ENCODE results near the gene ROBO1. TPM values are rescaled to one million over a fixed set of nuclear protein-coding genes. Genes with fewer than 3 reads are reported as not detected.

The ROBO1 gene
- total RNA-seq, 2 donors from 2014 or later, result 7.6 to 19.7 TPM

DNA sequence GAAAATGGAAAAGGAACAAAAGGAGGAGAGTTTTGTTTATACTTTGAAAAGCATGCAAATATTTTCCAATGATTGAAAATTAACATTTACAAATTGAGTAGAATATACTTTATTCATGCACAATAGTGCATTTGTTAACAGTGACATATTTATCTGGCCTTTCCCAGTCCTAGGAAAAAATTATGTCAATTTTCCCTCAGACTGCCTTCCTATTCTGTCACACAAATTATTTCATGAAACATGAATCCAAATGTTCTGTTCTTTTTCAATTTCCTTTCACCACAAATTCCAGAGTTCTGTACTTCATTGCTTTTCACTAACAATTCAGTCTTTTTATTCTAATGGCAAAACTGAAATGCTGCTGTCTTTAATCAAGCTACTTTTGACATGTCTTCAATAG, 945.1 kb downstream of the ROBO1 start:
- TF ChIP-seq, protein P1, sequence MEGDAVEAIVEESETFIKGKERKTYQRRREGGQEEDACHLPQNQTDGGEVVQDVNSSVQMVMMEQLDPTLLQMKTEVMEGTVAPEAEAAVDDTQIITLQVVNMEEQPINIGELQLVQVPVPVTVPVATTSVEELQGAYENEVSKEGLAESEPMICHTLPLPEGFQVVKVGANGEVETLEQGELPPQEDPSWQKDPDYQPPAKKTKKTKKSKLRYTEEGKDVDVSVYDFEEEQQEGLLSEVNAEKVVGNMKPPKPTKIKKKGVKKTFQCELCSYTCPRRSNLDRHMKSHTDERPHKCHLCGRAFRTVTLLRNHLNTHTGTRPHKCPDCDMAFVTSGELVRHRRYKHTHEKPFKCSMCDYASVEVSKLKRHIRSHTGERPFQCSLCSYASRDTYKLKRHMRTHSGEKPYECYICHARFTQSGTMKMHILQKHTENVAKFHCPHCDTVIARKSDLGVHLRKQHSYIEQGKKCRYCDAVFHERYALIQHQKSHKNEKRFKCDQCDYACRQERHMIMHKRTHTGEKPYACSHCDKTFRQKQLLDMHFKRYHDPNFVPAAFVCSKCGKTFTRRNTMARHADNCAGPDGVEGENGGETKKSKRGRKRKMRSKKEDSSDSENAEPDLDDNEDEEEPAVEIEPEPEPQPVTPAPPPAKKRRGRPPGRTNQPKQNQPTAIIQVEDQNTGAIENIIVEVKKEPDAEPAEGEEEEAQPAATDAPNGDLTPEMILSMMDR (IDR thresholded peaks at IDR 0.05), result no peak
- DNase-seq (ENCODE audit: low spot score), result no peak
- Histone ChIP-seq H3K36me3 (no peaks in the 10 kb centered on the region), H3K4me3 (no peak overlapping the region), H3K9me3 (no peaks in the 10 kb centered on the region), H3K27me3 (no peaks in the 10 kb centered on the region), H3K27ac (no peak overlapping the region), H3K4me1 (peaks cover 0 to 6% of the 10 kb centered on the region in 2 donors)

DNA sequence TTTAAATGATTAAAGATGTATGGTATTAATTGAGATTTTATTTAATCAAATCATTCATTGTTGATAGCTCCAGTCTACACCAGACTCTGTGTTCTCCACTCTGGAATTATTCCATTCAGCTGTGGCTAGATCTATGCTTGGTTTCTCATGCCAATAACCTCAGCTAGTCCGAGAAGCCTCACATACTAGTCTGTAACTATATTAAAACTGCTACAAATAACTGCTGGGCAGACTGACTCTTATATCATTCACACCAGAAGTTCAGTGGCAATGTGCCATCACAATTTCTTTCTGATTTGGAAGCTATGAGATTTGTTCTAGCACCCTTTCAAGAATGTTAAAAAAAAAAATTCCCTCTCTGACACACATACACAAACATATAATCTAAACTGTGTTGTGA, 947.3 kb downstream of the ROBO1 start:
- DNase-seq (ENCODE audit: low spot score), result no peak
- Histone ChIP-seq H3K9me3 (no peaks in the 10 kb centered on the region), H3K27ac (no peak overlapping the region), H3K27me3 (no peaks in the 10 kb centered on the region), H3K36me3 (no peaks in the 10 kb centered on the region), H3K4me1 (peaks cover 0 to 6% of the 10 kb centered on the region in 2 donors), H3K4me3 (no peak overlapping the region)
- TF ChIP-seq, protein P1 (IDR thresholded peaks at IDR 0.05), result no peak

DNA sequence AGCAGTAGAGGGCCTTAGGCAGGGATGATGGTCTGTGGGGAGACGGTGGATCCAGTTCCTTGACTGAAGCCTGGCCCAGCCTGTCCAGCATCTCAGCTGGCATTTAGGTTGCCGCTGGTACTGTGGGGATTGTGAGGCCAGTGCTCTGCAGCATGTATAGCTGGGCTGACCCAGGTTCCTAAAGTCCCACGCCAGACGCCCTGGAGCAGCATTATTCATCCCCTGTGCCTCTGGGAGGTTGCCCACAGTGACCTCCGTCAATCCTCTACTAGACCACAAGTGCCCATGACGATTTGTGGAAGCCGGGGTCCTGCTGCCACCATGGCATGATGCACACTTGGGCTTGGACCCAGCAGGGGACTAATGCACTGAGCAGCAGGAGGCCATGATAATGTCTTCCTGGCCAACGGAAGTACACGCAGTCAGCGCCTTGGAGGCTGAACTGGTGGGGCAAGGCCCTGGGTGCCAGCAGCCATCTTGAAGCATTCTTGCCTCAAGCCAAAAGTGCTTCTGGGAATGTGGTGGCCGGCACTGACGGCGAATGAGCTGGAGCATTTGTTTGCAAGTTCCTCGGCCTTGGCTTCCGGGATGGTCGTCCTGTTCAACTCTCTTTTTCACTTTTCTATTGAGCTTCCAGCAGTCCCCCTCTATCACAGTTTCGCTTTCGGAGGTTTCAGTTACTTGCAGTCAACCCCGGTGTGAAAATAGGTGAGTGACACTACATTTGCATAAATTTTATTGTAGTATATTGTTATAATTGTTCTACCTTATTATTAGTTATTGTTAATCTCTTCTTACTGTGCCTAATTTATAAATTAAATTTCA, 949.4 kb downstream of the ROBO1 start:
- H3K36me3 ChIP-seq, result no peaks in the 10 kb centered on the region
- H3K27me3 ChIP-seq, result no peaks in the 10 kb centered on the region
- DNase-seq (ENCODE audit: low spot score), result no peak
- H3K27ac ChIP-seq, result no peak overlapping the region
- no peak overlapping the region for H3K4me3 ChIP-seq
- TF ChIP-seq, protein P1 (IDR thresholded peaks at IDR 0.05), result no peak
- no peaks in the 10 kb centered on the region for H3K9me3 ChIP-seq
- peaks cover 0 to 6% of the 10 kb centered on the region in 2 donors for H3K4me1 ChIP-seq

DNA sequence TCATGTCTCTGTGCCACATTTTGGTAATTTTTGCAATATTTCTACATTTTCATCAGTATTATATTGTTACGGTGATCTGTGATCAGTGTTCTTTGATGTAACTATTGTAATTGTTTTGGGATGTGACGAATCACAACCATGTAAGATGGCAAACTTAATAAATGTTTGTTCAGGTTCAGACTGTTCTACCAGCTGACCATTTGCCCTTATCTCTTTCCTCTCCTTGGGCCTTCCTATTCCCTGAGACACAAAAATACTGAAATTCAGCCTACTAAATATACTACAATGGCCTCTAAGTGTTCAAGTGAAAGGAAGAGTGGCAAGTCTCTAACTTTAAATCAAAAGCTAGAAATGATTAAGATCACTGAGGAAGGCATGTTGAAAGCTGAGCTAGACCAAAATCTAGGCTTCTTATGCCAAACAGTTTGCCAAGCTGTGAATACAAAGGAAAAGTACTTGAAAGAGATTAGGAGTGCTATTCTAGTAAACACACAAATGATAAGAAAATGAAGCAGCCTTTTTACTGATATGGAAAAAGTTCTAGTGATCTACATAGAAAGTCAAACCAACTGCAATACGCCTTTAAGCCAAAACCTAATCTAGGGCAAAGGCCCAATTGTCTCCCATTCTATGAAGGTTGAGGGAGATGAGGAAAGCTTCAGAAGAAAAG, 952.8 kb downstream of the ROBO1 start:
- TF ChIP-seq, protein P1 (IDR thresholded peaks at IDR 0.05), result no peak
- H3K4me3 ChIP-seq, result no peak overlapping the region
- H3K27ac ChIP-seq, result no peak overlapping the region
- no peaks in the 10 kb centered on the region for H3K36me3 ChIP-seq
- H3K4me1 ChIP-seq, result no peaks in the 10 kb centered on the region
- H3K27me3 ChIP-seq, result no peaks in the 10 kb centered on the region
- DNase-seq (ENCODE audit: low spot score), result no peak
- no peaks in the 10 kb centered on the region for H3K9me3 ChIP-seq

DNA sequence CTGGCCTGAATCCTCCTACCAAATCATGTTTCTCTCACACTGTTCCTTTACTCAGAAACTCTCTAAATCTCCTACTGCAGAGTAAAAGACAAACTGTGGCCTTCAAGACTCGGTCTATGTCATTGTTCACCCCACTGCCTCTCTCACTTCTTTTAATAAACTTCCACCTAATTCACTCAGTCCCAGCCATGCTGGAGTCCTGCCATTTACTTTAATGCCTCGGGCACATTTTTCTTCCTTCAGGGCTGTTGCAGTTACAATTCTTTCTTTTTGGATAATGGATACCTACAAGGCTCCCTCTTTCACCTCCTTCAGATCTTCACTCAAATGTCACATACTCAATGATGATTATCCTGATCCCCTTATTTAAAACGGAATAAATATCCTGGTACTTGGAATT, 955.6 kb downstream of the ROBO1 start:
- no peak for DNase-seq (ENCODE audit: low spot score)
- H3K9me3 ChIP-seq, result no peaks in the 10 kb centered on the region
- no peak overlapping the region for H3K27ac ChIP-seq
- H3K27me3 ChIP-seq, result no peaks in the 10 kb centered on the region
- TF ChIP-seq, protein P1 (IDR thresholded peaks at IDR 0.05), result no peak
- H3K4me3 ChIP-seq, result no peak overlapping the region
- H3K4me1 ChIP-seq, result no peaks in the 10 kb centered on the region
- H3K36me3 ChIP-seq, result no peaks in the 10 kb centered on the region

Measured in right atrium auricular region (tissue), 2 donors.